Measurements from ENCODE around the gene OOSP3.

Gene OOSP3

GRCh38 chr11:59943997-59944714 lies 65.6 kb downstream of the OOSP3 start:
- no peak for DNase-seq (ENCODE audit: low read depth)
- no peak for TF ChIP-seq CTCF (conservative IDR thresholded peaks at IDR 0.05; ENCODE audit: low read length)
- H3K4me3 ChIP-seq (ENCODE audit: low read length): no peak overlapping the region

- DNase-seq (ENCODE audit: low read depth): no peak
- no peak overlapping the region for H3K4me3 ChIP-seq (ENCODE audit: low read length)
- TF ChIP-seq CTCF (conservative IDR thresholded peaks at IDR 0.05; ENCODE audit: low read length): no peak
These were observed 66.1 kb downstream of the OOSP3 start for GRCh38 chr11:59944720-59945119.

Measured in AG10803 (cell line).